Epithelial cell of proximal tubule (primary cell): ENCODE results near the gene NEUROG2. TPM values are rescaled to one million over a fixed set of nuclear protein-coding genes. Genes with fewer than 3 reads are reported as not detected.

Experiments used
- DNase-seq: peaks from one replicate; pipeline ENCODE4 v3.0.0-alpha.2; 2011; ENCODE audit warnings: low read depth
- H3K4me3 ChIP-seq: 2 replicates; pipeline ENCODE4 v1.5.1; 2011; ENCODE audit warnings: low read depth, mild to moderate bottlenecking, low read length
- total RNA-seq: library from RNA; depleted of rRNA; stranded (reverse); fragments of >200 nt; gene quantifications from 2 replicates; pipeline ENCODE4 v1.2.3, GENCODE V29; 2015
- TF ChIP-seq, protein P1 (sequence below): conservative IDR thresholded peaks from 2 replicates; pipeline ENCODE4 v1.5.1; 2012; ENCODE audit warnings: low read depth, mild to moderate bottlenecking, low read length

NEUROG2 gene
- total RNA-seq, 1 donor from 2014 or later = not detected

DNA sequence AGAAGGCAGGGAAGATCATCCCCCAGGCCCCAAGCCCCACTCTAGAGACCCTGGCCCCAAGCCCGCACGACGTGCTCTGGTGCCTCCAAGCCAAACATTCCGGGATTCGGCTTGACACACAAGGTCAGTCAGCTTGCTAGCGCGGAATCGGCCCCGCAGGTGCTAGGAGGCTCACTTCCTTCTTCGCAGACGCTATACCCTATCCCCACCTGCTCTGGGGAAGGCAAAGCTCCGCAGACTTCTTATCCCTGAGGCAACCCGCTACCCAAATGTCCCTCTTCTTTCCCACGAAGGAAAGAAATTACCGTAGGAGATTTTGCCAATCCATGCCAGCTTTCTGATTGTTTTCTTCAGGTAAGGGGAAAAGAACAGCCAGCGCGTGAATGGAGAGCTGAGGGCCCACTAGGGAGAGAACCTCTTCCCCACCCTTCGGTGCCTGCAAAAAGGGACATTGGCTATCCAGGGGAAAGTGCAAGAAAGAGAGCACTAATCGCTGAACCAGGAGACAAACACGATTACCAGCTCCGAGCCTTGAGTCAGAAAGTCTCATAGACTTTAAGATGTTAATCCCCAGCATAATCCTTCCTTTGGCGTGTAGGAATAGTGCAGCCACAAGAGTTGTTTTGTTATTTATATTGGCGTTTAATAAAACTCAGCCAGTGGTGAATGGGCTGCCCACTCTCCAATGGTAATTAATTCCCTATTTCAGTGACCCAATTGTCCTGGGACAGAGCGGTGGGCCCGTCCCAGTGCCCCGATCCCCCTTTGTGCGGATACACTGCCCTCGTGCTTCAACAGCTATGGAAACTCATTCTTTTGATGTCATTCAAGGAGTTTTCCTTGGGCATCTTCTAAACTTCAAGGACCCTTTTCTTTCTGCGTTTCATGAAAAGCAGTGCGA, 5.4 kb upstream of the NEUROG2 start:
- TF ChIP-seq, protein P1, sequence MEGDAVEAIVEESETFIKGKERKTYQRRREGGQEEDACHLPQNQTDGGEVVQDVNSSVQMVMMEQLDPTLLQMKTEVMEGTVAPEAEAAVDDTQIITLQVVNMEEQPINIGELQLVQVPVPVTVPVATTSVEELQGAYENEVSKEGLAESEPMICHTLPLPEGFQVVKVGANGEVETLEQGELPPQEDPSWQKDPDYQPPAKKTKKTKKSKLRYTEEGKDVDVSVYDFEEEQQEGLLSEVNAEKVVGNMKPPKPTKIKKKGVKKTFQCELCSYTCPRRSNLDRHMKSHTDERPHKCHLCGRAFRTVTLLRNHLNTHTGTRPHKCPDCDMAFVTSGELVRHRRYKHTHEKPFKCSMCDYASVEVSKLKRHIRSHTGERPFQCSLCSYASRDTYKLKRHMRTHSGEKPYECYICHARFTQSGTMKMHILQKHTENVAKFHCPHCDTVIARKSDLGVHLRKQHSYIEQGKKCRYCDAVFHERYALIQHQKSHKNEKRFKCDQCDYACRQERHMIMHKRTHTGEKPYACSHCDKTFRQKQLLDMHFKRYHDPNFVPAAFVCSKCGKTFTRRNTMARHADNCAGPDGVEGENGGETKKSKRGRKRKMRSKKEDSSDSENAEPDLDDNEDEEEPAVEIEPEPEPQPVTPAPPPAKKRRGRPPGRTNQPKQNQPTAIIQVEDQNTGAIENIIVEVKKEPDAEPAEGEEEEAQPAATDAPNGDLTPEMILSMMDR = no peak
- no peak overlapping the region for H3K4me3 ChIP-seq
- DNase-seq = no peak

DNA sequence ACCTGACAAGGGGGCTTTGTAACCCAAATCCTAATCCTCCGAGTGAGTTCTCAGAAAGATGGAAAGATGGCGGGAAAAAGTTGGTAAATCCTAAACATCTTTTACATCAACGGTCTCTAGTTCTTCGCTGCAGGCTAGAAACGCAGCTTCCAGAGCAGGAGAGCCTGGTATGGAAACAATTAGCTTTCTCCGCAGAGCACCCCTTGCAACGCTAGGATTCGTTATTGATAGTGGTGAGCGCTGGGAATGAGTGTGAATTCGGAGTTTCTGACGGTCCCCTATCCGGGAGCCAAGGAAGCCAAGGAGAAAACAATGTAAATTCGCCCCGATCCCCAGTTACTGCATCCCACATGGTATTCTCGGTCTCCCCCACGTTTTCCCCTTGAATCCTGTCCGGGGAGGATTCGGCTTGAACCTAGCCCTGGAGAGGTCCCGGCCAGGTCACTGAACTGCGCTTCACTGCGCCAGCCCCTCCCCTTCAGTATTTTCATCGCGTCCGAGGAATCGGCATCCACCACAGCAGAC, 4.7 kb upstream of the NEUROG2 start:
- DNase-seq = no peak
- TF ChIP-seq, protein P1 = no peak
- no peak overlapping the region for H3K4me3 ChIP-seq

DNA sequence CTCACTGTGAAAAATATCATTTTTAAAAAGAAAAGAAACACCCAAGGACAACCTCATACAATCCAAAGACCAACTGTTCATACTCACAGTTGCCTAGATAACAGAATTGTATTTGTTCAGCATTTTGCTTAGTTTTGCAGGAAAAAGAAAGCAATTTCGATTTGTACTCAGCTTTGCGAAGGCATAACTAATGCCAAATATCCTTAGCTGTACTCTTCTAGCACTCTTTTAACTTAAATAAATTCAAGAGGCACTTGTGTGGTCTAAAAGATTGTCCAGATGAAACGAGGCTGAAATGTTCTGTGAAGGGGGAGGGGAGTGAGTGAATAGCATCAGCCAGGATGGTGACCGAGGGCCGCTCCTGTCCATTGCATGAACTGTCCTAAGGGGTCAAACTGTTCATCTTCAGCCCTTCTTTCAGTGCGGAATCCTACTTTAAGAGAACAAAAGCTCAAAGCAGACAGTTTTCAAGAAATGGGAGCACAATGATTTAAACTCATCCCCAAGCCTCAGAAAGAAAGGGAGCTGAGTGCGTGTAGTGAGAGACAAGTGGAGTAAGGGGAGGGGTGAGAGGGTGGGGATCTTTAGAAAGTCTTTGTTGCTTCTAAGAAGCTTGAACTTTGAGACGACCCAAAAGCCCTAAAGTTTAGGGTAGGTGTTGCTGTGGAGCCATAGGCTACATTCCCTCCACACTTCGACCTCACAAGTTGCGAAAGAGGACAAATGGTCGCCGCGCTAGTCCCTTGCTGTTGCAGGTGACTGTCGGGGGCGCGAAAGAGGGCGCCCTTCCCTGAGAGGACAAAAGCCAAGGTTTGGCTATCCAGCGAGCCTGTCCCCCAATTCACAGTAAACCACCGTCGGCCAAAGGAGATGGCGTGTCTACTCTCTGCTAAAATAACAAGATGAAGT, 4.0 kb upstream of the NEUROG2 start:
- TF ChIP-seq, protein P1 = no peak
- H3K4me3 ChIP-seq = no peak overlapping the region
- no peak for DNase-seq

DNA sequence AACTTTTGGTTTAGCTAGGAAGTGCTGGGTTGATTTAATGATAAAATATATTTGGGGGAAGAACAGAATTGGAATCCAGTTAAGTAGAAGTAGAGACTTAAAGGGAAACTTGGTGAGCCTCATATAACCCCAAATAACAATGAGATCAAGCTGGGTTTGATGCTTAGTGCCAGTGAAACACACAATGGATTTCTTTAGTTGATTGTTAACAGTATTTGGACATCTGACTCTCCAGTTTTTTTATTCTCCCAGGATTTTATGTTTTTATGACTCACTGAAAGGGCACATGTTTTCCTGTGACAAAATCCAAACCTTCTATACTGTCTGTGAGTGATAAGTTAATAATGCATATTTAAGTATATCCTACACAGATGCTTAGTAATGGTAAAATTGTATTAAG, 2.7 kb upstream of the NEUROG2 start:
- DNase-seq = no peak
- no peak overlapping the region for H3K4me3 ChIP-seq
- TF ChIP-seq, protein P1 = no peak

DNA sequence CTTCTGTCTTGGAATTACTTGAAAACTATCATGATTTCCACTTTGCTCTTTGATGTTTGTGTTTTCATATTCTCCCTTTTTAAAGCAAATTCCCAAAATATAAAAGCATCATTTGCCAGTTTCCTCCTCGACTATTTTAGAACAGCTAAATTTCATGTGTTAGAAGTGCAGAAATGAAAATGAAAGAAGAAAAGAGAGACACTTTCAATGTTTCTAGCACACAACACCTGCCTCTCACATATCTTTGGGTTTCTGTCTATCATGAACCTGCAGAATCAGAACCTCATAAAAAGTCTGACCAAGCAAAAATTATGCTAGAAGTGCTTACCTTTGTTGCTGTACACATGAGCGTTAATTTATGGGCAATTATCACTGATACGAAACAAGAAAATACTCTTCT, 1.9 kb upstream of the NEUROG2 start:
- DNase-seq = no peak
- TF ChIP-seq, protein P1 = no peak
- no peak overlapping the region for H3K4me3 ChIP-seq

DNA sequence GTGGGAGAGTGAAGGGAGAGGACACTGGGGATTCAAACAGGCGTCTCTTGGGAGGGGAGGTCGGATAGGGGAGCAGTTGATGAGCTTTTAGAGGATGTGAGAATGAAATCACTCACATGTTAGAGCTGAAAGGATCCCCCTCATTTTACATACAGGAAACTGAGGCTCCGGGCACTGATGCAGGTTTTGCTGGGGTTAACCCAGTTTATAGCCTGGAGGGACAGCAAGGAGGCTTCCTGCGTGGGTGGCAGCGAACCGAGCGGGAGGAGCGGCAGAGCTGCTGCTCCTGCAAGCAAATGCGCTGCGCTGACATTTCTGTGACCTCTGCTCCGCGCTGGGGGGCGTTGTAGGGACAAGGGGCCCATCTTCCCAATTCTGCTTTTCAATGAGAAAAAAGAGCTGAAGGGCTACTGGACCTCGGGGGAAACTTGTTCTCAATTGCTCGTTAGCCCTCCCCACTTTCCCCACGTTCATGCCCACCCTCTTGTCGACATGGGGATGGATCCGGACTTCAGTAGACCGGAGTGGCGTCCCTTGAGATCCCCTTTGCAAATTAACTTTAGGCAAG, 1.2 kb upstream of the NEUROG2 start:
- DNase-seq = no peak
- H3K4me3 ChIP-seq = no peak overlapping the region
- TF ChIP-seq, protein P1 = no peak
